Mucosa of rectum (tissue), 2 donors: Measurements from ENCODE around the gene CFAP77.

ENCODE experiments used
- H3K27ac ChIP-seq, 2 donors: one replicate each; pipeline ENCODE4 v1.7.0; 2013; ENCODE audit warnings: inconsistent platforms in 2 of 2, low read depth in 2 of 2, low read length in 2 of 2
- H3K27me3 ChIP-seq, 2 donors: one replicate each; pipeline ENCODE4 v1.7.0; 2013; ENCODE audit warnings: low read length in 2 of 2; ENCODE audit not compliant: control insufficient read depth in 2 of 2, insufficient read depth in 2 of 2
- H3K36me3 ChIP-seq, 2 donors: one replicate each; pipeline ENCODE4 v1.7.0; 2013; ENCODE audit warnings: low read length in 2 of 2; ENCODE audit not compliant: control insufficient read depth in 2 of 2, insufficient read depth in 2 of 2
- H3K4me1 ChIP-seq, 2 donors: one replicate each; pipeline ENCODE4 v1.7.0; 2013; ENCODE audit warnings: low read length in 2 of 2, mild to moderate bottlenecking in 1 of 2; ENCODE audit not compliant: control insufficient read depth in 2 of 2, insufficient read depth in 2 of 2
- H3K4me3 ChIP-seq, 2 donors: one replicate each; pipeline ENCODE4 v1.7.0; 2013; ENCODE audit warnings: low read length in 2 of 2
- H3K9ac ChIP-seq, 2 donors: one replicate each; pipeline ENCODE4 v1.7.0; 2013; ENCODE audit warnings: low read length in 2 of 2, low read depth in 1 of 2, mild to moderate bottlenecking in 1 of 2
- H3K9me3 ChIP-seq, 2 donors: one replicate each; pipeline ENCODE4 v1.7.0; 2013; ENCODE audit warnings: low read length in 2 of 2; ENCODE audit not compliant: control insufficient read depth in 2 of 2
- donor health status: healthy.
- donor health status: Normal muscosa, but diverticular disease.

The CFAP77 gene

GRCh38 chr9:132485393-132485792 is 75.4 kb downstream of the CFAP77 start:
- no peak overlapping the region for H3K4me3 ChIP-seq
- no peak overlapping the region for H3K9ac ChIP-seq
- H3K36me3 ChIP-seq: no peaks in the 10 kb centered on the region
- H3K27me3 ChIP-seq: peaks cover 17 to 24% of the 10 kb centered on the region in 2 donors
- no peaks in the 10 kb centered on the region for H3K4me1 ChIP-seq
- no peaks in the 10 kb centered on the region for H3K9me3 ChIP-seq
- H3K27ac ChIP-seq: no peak overlapping the region

GRCh38 chr9:132486706-132487350 is 76.8 kb downstream of the CFAP77 start:
- Histone ChIP-seq H3K27ac (no peak overlapping the region), H3K27me3 (peaks cover 17 to 22% of the 10 kb centered on the region in 2 donors), H3K4me3 (no peak overlapping the region), H3K9me3 (no peaks in the 10 kb centered on the region), H3K9ac (no peak overlapping the region), H3K4me1 (no peaks in the 10 kb centered on the region), H3K36me3 (no peaks in the 10 kb centered on the region)

- Histone ChIP-seq H3K4me1 (no peaks in the 10 kb centered on the region), H3K4me3 (no peak overlapping the region), H3K36me3 (no peaks in the 10 kb centered on the region), H3K9me3 (no peaks in the 10 kb centered on the region), H3K27ac (no peak overlapping the region), H3K9ac (no peak overlapping the region), H3K27me3 (peaks cover 17 to 22% of the 10 kb centered on the region in 2 donors)
Observed at GRCh38 chr9:132487351-132487791, 77.4 kb downstream of the CFAP77 start.

GRCh38 chr9:132487980-132488535 is 78.0 kb downstream of the CFAP77 start:
- Histone ChIP-seq H3K27ac (no peak overlapping the region), H3K27me3 (peaks cover 17 to 22% of the 10 kb centered on the region in 2 donors), H3K9ac (no peak overlapping the region), H3K4me3 (no peak overlapping the region), H3K9me3 (no peaks in the 10 kb centered on the region), H3K4me1 (no peaks in the 10 kb centered on the region), H3K36me3 (no peaks in the 10 kb centered on the region)

GRCh38 chr9:132488626-132489025 is 78.6 kb downstream of the CFAP77 start:
- Histone ChIP-seq H3K36me3 (no peaks in the 10 kb centered on the region), H3K9me3 (no peaks in the 10 kb centered on the region), H3K4me3 (no peak overlapping the region), H3K4me1 (no peaks in the 10 kb centered on the region), H3K27me3 (peaks cover 13 to 22% of the 10 kb centered on the region in 2 donors), H3K27ac (no peak overlapping the region), H3K9ac (no peak overlapping the region)

GRCh38 chr9:132489536-132489935 is 79.5 kb downstream of the CFAP77 start:
- Histone ChIP-seq H3K9ac (no peak overlapping the region), H3K4me1 (no peaks in the 10 kb centered on the region), H3K27me3 (peaks cover 13 to 18% of the 10 kb centered on the region in 2 donors), H3K27ac (no peak overlapping the region), H3K36me3 (no peaks in the 10 kb centered on the region), H3K9me3 (no peaks in the 10 kb centered on the region), H3K4me3 (no peak overlapping the region)

- Histone ChIP-seq H3K36me3 (no peaks in the 10 kb centered on the region), H3K9me3 (no peaks in the 10 kb centered on the region), H3K4me1 (no peaks in the 10 kb centered on the region), H3K27me3 (peaks cover under 1 to 4% of the 10 kb centered on the region in 2 donors), H3K4me3 (no peak overlapping the region), H3K27ac (no peak overlapping the region), H3K9ac (no peak overlapping the region)
Observed at GRCh38 chr9:132494857-132495256, 84.8 kb downstream of the CFAP77 start.

GRCh38 chr9:132497731-132498130 is 87.7 kb downstream of the CFAP77 start:
- no peaks in the 10 kb centered on the region for H3K4me1 ChIP-seq
- H3K9me3 ChIP-seq: no peaks in the 10 kb centered on the region
- no peak overlapping the region for H3K27ac ChIP-seq
- H3K27me3 ChIP-seq: peaks cover 0 to 2% of the 10 kb centered on the region in 2 donors
- no peaks in the 10 kb centered on the region for H3K36me3 ChIP-seq
- no peak overlapping the region for H3K9ac ChIP-seq
- H3K4me3 ChIP-seq: no peak overlapping the region

GRCh38 chr9:132498531-132499210 is 88.7 kb downstream of the CFAP77 start:
- Histone ChIP-seq H3K36me3 (no peaks in the 10 kb centered on the region), H3K4me3 (no peak overlapping the region), H3K9me3 (no peaks in the 10 kb centered on the region), H3K4me1 (no peaks in the 10 kb centered on the region), H3K9ac (no peak overlapping the region), H3K27ac (no peak overlapping the region), H3K27me3 (peaks cover under 1 to 7% of the 10 kb centered on the region in 2 donors)

- no peak overlapping the region for H3K9ac ChIP-seq
- no peak overlapping the region for H3K27ac ChIP-seq
- H3K4me1 ChIP-seq: no peaks in the 10 kb centered on the region
- no peaks in the 10 kb centered on the region for H3K36me3 ChIP-seq
- no peak overlapping the region for H3K4me3 ChIP-seq
- peaks cover 6 to 7% of the 10 kb centered on the region in 2 donors for H3K27me3 ChIP-seq
- no peaks in the 10 kb centered on the region for H3K9me3 ChIP-seq
Observed at GRCh38 chr9:132499251-132499650, 89.2 kb downstream of the CFAP77 start.
